Kidney (tissue), 14 donors: Measurements from ENCODE around the gene GPR157. TPM values are rescaled to one million over a fixed set of nuclear protein-coding genes. Genes with fewer than 3 reads are reported as not detected.
"Not testable (repeated sequence)": the region's sequence is repeated elsewhere in the genome, so short reads cannot be mapped to it uniquely, and the experiment has no call there.

Experiments used
- DNase-seq, 5 donors: peaks; one replicate each; pipeline ENCODE4 v3.0.0-alpha.2; 2013 to 2020
- FAIRE-seq: peaks from 2 replicates; lab custom pipeline; 2012; peaks lifted over from hg19 to GRCh38; lab: Jason Lieb, UNC
- H3K27ac ChIP-seq, 2 donors: one replicate each; pipeline ENCODE4 v1.7.0; 2013; ENCODE audit warnings: low read depth in 2 of 2, low read length in 2 of 2, inconsistent platforms in 1 of 2
- H3K27me3 ChIP-seq: one replicate; pipeline ENCODE4 v1.7.1; 2013; ENCODE audit warnings: low read length, inconsistent platforms; ENCODE audit not compliant: control insufficient read depth, insufficient read depth
- H3K36me3 ChIP-seq, 3 donors: one replicate each; pipeline versions ENCODE4 v1.7.0 to v1.7.1; 2013; ENCODE audit warnings: low read length in 3 of 3, control low read depth in 1 of 3, inconsistent platforms in 1 of 3; ENCODE audit not compliant: insufficient read depth in 3 of 3, control insufficient read depth in 2 of 3
- H3K4me1 ChIP-seq, 3 donors: one replicate each; pipeline versions ENCODE4 v1.7.0 to v1.7.1; 2013; ENCODE audit warnings: low read length in 3 of 3, inconsistent platforms in 1 of 3, low read depth in 1 of 3; ENCODE audit not compliant: control insufficient read depth in 2 of 3, insufficient read depth in 2 of 3
- H3K4me3 ChIP-seq, 3 donors: one replicate each; pipeline versions ENCODE4 v1.7.0 to v1.8.1; 2013; ENCODE audit warnings: low read length in 3 of 3, control low read depth in 1 of 3, inconsistent platforms in 1 of 3
- H3K9ac ChIP-seq, 3 donors: one replicate each; pipeline versions ENCODE4 v1.7.0 to v1.7.1; 2013; ENCODE audit warnings: low read length in 3 of 3, control low read depth in 1 of 3, inconsistent platforms in 1 of 3
- H3K9me3 ChIP-seq, 3 donors: one replicate each; pipeline versions ENCODE4 v1.7.0 to v1.7.1; 2013; ENCODE audit warnings: low read length in 3 of 3, control low read depth in 1 of 3, inconsistent platforms in 1 of 3; ENCODE audit not compliant: control insufficient read depth in 2 of 3, insufficient read depth in 1 of 3
- intact Hi-C: fragments of 100-400 bp; cut with DNase I; formaldehyde crosslinking; loops from one replicate; pipeline ENCODE4 v1.11.1; 2022
- polyA plus RNA-seq: library from polyadenylated mRNA; stranded (reverse); fragments of 350-450 nt; fragmentation: Illumina TruSeq; extraction: RNeasy Lipid Tissue Mini Kit (QIAGEN cat#74804); gene quantifications from one replicate; pipeline ENCODE4 v1.2.3, GENCODE V29; 2014; ENCODE audit warnings: low read depth, low replicate concordance; ENCODE audit not compliant: insufficient read depth
- total RNA-seq: library from RNA; stranded (reverse); fragmentation: NEBNext Ultra II Directional; extraction: Animal tissue kit (Norgen Biotek cat#: 25700); gene quantifications from one replicate; pipeline ENCODE4 v1.2.1, GENCODE V29; 2021
- TF ChIP-seq, protein P1 (sequence below): IDR thresholded peaks from 3 replicates; pipeline ENCODE4 v1.5.1; 2012; ENCODE audit warnings: mild to moderate bottlenecking, moderate library complexity, borderline replicate concordance; ENCODE audit not compliant: insufficient read depth; ENCODE audit errors: extremely low read depth
- donor health status: control.
- donor health status: control.
- donor health status: control.
- donor health status: control.
- donor health status: control.
- donor health status: DM: yes; HTN: yes; CAD: no.
- donor health status: Normal renal cell carcinoma (clear cell type).

GPR157 gene
- total and polyA plus RNA-seq, 2 donors from 2014 or later: 3.2 to 9.1 TPM

GRCh38 chr1:9099555-9099954 is 29.3 kb downstream of the GPR157 start:
- Histone ChIP-seq H3K36me3 (peaks cover 0 to 7% (median 4%) of the 10 kb centered on the region in 3 donors), H3K27ac (no peak overlapping the region), H3K4me3 (no peak overlapping the region), H3K9me3 (no peaks in the 10 kb centered on the region), H3K4me1 (peaks cover 0 to 3% (median 0%) of the 10 kb centered on the region in 3 donors), H3K9ac (no peak overlapping the region), H3K27me3 (no peaks in the 10 kb centered on the region)
- TF ChIP-seq, protein P1, sequence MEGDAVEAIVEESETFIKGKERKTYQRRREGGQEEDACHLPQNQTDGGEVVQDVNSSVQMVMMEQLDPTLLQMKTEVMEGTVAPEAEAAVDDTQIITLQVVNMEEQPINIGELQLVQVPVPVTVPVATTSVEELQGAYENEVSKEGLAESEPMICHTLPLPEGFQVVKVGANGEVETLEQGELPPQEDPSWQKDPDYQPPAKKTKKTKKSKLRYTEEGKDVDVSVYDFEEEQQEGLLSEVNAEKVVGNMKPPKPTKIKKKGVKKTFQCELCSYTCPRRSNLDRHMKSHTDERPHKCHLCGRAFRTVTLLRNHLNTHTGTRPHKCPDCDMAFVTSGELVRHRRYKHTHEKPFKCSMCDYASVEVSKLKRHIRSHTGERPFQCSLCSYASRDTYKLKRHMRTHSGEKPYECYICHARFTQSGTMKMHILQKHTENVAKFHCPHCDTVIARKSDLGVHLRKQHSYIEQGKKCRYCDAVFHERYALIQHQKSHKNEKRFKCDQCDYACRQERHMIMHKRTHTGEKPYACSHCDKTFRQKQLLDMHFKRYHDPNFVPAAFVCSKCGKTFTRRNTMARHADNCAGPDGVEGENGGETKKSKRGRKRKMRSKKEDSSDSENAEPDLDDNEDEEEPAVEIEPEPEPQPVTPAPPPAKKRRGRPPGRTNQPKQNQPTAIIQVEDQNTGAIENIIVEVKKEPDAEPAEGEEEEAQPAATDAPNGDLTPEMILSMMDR: no peak
- no peak for FAIRE-seq
- DNase-seq: no peak
- intact Hi-C loops: no loop called here

DNA sequence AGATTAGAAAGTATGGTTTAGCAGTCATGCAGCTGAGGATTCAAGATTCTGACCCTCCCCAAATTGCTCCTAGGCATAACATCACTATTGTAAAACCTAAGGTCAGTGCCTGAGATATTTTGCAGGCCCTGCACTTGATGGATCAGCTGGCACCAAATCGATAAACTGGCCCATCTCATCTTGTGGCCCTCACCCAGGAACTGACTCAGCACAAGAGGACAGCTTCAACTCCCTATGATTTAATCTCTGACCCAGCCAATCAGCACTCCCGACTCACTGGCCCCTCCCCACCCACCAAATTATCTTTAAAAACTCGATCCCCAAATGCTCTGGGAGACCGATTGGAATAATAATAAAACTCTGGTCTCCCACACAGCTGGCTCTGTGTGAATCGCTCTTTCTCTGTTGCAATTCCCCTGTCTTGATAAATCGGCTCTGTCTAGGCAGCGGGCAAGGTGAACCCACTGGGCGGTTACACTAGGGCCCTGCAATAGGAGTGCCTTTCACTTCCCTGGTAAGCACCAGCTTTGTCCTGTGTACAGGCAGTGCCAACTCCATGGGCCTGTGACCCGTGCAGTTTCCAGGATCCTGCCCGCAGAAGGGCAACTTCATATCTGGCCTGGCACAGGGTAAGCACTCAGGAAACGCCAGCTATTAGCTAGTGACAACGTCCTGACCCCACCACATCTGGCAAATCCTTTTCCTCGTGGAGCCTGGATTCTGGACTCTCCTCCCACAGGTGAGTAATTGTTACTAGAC is 30.8 kb downstream of the GPR157 start:
- FAIRE-seq (no peak), DNase-seq (no peak)
- H3K9me3 ChIP-seq: no peaks in the 10 kb centered on the region
- peaks cover 0 to 2% (median 0%) of the 10 kb centered on the region in 3 donors for H3K36me3 ChIP-seq
- no peaks in the 10 kb centered on the region for H3K27me3 ChIP-seq
- no peak overlapping the region for H3K27ac ChIP-seq
- TF ChIP-seq, protein P1: no peak
- peaks cover 0 to 3% (median 0%) of the 10 kb centered on the region in 3 donors for H3K4me1 ChIP-seq
- H3K4me3 ChIP-seq: no peak overlapping the region
- intact Hi-C loops: no loop called here
- no peak overlapping the region for H3K9ac ChIP-seq

- Histone ChIP-seq H3K9ac (no peak overlapping the region), H3K4me3 (no peak overlapping the region), H3K9me3 (no peaks in the 10 kb centered on the region), H3K27ac (no peak overlapping the region), H3K36me3 (no peaks in the 10 kb centered on the region), H3K4me1 (peaks cover 0 to 3% (median 0%) of the 10 kb centered on the region in 3 donors), H3K27me3 (no peaks in the 10 kb centered on the region)
- DNase-seq: no peak
- FAIRE-seq: no peak
- intact Hi-C loops: no loop called here
- TF ChIP-seq, protein P1: no peak
Observed at GRCh38 chr1:9095818-9096217, 33.1 kb downstream of the GPR157 start.

- H3K4me1 ChIP-seq, H3K9me3 ChIP-seq, DNase-seq, H3K36me3 ChIP-seq, FAIRE-seq, intact Hi-C loops, H3K4me3 ChIP-seq, H3K9ac ChIP-seq, H3K27me3 ChIP-seq, H3K27ac ChIP-seq: not testable (repeated sequence)
Observed at GRCh38 chr1:9093996-9094595, 34.8 kb downstream of the GPR157 start.
